Measurements from ENCODE around the gene CERK.

Gene CERK

GRCh38 chr22:46703171-46703995, 34.7 kb downstream of the CERK start (continued):
- no peak for TF ChIP-seq WT1 (tag by site-specific recombination; IDR thresholded peaks at IDR 0.05)
- TF ChIP-seq ZNF76 (tag by site-specific recombination; IDR thresholded peaks at IDR 0.05; ENCODE audit: borderline replicate concordance, low read depth), result no peak
- no peak for TF ChIP-seq ZFP3 (tag by site-specific recombination; IDR thresholded peaks at IDR 0.05; ENCODE audit: low read depth)
- TF ChIP-seq GLIS2 (tag by site-specific recombination; IDR thresholded peaks at IDR 0.05), result no peak

GRCh38 chr22:46701262-46701661, 36.8 kb downstream of the CERK start:
- peaks cover 32 to 86% of the 10 kb centered on the region in 2 experiments for H3K36me3 ChIP-seq (ENCODE audit: control insufficient read depth in 2 of 2, insufficient read depth in 1 of 2, low read length in 2 of 2)

More at GRCh38 chr22:46701262-46701661, 36.8 kb downstream of the CERK start:
- H3K9me3 ChIP-seq (ENCODE audit: control insufficient read depth, insufficient read depth, low read depth, low read length), result no peaks in the 10 kb centered on the region; the same call in 1 of the 2 replicates
- no peak overlapping the region for H3K27ac ChIP-seq (ENCODE audit: extremely low read depth, low read depth, low read length)
- no peaks in the 10 kb centered on the region for H3K4me1 ChIP-seq (ENCODE audit: control insufficient read depth, insufficient read depth, low read length)
- POLR2A ChIA-PET, result interaction anchor here (1.9 kb wide), 1 partner anchor 61 kb away, joined by 4 read pairs; the partner anchor contains the start of gene TBC1D22A
- TF ChIP-seq KLF7 (tag by site-specific recombination; IDR thresholded peaks at IDR 0.05; ENCODE audit: borderline replicate concordance), result no peak
- TF ChIP-seq ZNF426 (tag by site-specific recombination; IDR thresholded peaks at IDR 0.05), result no peak
- no peak for TF ChIP-seq ZBTB8A (tag by site-specific recombination; IDR thresholded peaks at IDR 0.05)
- no peak for TF ChIP-seq ZNF140 (tag by site-specific recombination; IDR thresholded peaks at IDR 0.05)
- no peak for TF ChIP-seq ZNF10 (tag by site-specific recombination; IDR thresholded peaks at IDR 0.05)
- no peak for TF ChIP-seq GLI4 (tag by site-specific recombination; IDR thresholded peaks at IDR 0.05)
- no peak for TF ChIP-seq ELK4 (IDR thresholded peaks at IDR 0.05; ENCODE audit: borderline replicate concordance, low read depth, low read length)
- TF ChIP-seq HIC1 (tag by site-specific recombination; IDR thresholded peaks at IDR 0.05), result no peak
- no peak for TF ChIP-seq ZNF362 (tag by site-specific recombination; IDR thresholded peaks at IDR 0.05)
- TF ChIP-seq MYNN (tag by site-specific recombination; IDR thresholded peaks at IDR 0.05; ENCODE audit: borderline replicate concordance), result no peak
- no peak for TF ChIP-seq ZNF510 (tag by site-specific recombination; IDR thresholded peaks at IDR 0.05; ENCODE audit: insufficient replicate concordance)
- TF ChIP-seq KLF10 (tag by site-specific recombination; IDR thresholded peaks at IDR 0.05), result no peak
- TF ChIP-seq ZNF610 (tag by site-specific recombination; IDR thresholded peaks at IDR 0.05; ENCODE audit: borderline replicate concordance), result no peak
- TF ChIP-seq ZBTB10 (tag by site-specific recombination; IDR thresholded peaks at IDR 0.05), result no peak
- no peak for TF ChIP-seq ZFP37 (tag by site-specific recombination; IDR thresholded peaks at IDR 0.05)
- no peak for TF ChIP-seq REPIN1 (tag by site-specific recombination; IDR thresholded peaks at IDR 0.05; ENCODE audit: low read depth)
- TF ChIP-seq ZBTB44 (tag by site-specific recombination; IDR thresholded peaks at IDR 0.05), result no peak
- H3K4me3 ChIP-seq (ENCODE audit: low read depth, low read length), result no peak overlapping the region
- CTCF ChIA-PET, result interaction anchor here (0.7 kb wide), 1 partner anchor 584 kb away, joined by 8 read pairs; no protein-coding TSS in a partner anchor

All from HEK293 (cell line).